ENCODE measurements around the gene DOCK9. TPM values are rescaled to one million over a fixed set of nuclear protein-coding genes. Genes with fewer than 3 reads are reported as not detected.

Gene DOCK9
- total and polyA plus RNA-seq, 8 donors: 98.3 to 158 (median 109) TPM

DNA sequence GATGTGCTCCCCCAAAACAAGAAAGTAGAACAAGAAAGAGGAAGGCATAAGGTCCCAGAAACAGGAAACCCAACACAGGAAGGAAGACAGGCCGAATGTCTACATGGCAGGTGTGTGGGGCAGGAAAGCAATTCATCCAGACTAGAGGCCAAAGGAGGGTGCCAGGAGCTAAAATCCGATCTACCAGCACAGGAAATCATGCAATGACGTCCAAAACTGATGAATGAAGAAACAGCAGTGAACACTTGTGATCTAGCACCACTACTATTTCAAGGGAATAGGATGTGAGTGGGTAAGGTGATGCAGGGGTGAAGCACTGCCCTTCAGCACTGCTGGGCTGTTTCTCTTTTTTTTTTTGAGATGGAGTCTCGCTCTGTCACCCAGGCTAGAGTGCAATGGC is 59.1 kb downstream of the DOCK9 start:
- no peak for ATAC-seq

GRCh38 chr13:98917116-98917515 is 60.7 kb downstream of the DOCK9 start:
- Histone ChIP-seq H3K36me3 (peaks cover 0 to 12% of the 10 kb centered on the region in 2 donors), H3K4me3 (no peak overlapping the region), H3K9me3 (no peaks in the 10 kb centered on the region), H3K27me3 (no peaks in the 10 kb centered on the region), H3K27ac (no peak overlapping the region), H3K4me1 (peaks cover 6 to 13% of the 10 kb centered on the region in 2 donors)
- DNase-seq (no peak), ATAC-seq (no peak)
- intact Hi-C loops (cut with DNase I): no loop called here
- TF ChIP-seq, protein P1, sequence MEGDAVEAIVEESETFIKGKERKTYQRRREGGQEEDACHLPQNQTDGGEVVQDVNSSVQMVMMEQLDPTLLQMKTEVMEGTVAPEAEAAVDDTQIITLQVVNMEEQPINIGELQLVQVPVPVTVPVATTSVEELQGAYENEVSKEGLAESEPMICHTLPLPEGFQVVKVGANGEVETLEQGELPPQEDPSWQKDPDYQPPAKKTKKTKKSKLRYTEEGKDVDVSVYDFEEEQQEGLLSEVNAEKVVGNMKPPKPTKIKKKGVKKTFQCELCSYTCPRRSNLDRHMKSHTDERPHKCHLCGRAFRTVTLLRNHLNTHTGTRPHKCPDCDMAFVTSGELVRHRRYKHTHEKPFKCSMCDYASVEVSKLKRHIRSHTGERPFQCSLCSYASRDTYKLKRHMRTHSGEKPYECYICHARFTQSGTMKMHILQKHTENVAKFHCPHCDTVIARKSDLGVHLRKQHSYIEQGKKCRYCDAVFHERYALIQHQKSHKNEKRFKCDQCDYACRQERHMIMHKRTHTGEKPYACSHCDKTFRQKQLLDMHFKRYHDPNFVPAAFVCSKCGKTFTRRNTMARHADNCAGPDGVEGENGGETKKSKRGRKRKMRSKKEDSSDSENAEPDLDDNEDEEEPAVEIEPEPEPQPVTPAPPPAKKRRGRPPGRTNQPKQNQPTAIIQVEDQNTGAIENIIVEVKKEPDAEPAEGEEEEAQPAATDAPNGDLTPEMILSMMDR (IDR thresholded peaks at IDR 0.05): no peak

More for the DNA sequence above, 59.1 kb downstream of the DOCK9 start:
- H3K27ac ChIP-seq: peak overlapping the region in 1 of 2 donors; percentile 14
- no peaks in the 10 kb centered on the region for H3K27me3 ChIP-seq
- peaks cover 6 to 13% of the 10 kb centered on the region in 2 donors for H3K4me1 ChIP-seq
- H3K9me3 ChIP-seq: no peaks in the 10 kb centered on the region
- peaks cover 0 to 19% of the 10 kb centered on the region in 2 donors for H3K36me3 ChIP-seq
- TF ChIP-seq, protein P1 (IDR thresholded peaks at IDR 0.05): no peak
- intact Hi-C loops (cut with DNase I): no loop called here
- no peak overlapping the region for H3K4me3 ChIP-seq
- no peak for DNase-seq

DNA sequence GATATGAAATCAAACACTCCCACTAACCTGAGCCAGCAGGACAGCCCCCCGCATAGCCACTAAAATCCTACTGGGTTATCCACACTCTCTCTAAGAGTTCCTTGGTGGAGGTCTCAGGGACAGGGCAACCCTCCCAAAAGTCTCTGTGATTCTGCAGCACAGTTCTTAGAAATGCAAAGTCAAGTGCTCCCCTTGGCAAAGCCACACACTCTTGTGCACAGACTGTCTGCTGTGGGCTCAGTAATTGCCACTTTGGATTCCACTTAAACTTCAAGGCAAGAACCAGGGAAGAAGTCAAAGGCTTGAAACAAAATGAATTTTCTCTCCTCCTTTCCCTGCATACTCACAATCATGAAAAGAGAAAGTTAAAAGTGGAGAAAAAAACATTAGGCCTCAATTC is 61.5 kb downstream of the DOCK9 start:
- Histone ChIP-seq H3K4me3 (no peak overlapping the region), H3K36me3 (peaks cover 0 to 5% of the 10 kb centered on the region in 2 donors), H3K27ac (no peak overlapping the region), H3K4me1 (peaks cover 6 to 13% of the 10 kb centered on the region in 2 donors), H3K27me3 (no peaks in the 10 kb centered on the region), H3K9me3 (no peaks in the 10 kb centered on the region)
- intact Hi-C loops (cut with DNase I): no loop called here
- ATAC-seq (peak; percentile 86), DNase-seq (no peak)
- TF ChIP-seq, protein P1 (IDR thresholded peaks at IDR 0.05): no peak

- peaks cover 6 to 13% of the 10 kb centered on the region in 2 donors for H3K4me1 ChIP-seq
- intact Hi-C loops (cut with DNase I): no loop called here
- ATAC-seq (peak; percentile 60), DNase-seq (no peak)
- H3K4me3 ChIP-seq: no peak overlapping the region
- peaks cover 0 to under 1% of the 10 kb centered on the region in 2 donors for H3K36me3 ChIP-seq
- H3K27me3 ChIP-seq: no peaks in the 10 kb centered on the region
- TF ChIP-seq, protein P1 (IDR thresholded peaks at IDR 0.05): no peak
- H3K27ac ChIP-seq: peak overlapping the region in 1 of 2 donors; percentile 19
- H3K9me3 ChIP-seq: no peaks in the 10 kb centered on the region
Observed at GRCh38 chr13:98915981-98916380, 61.9 kb downstream of the DOCK9 start.

DNA sequence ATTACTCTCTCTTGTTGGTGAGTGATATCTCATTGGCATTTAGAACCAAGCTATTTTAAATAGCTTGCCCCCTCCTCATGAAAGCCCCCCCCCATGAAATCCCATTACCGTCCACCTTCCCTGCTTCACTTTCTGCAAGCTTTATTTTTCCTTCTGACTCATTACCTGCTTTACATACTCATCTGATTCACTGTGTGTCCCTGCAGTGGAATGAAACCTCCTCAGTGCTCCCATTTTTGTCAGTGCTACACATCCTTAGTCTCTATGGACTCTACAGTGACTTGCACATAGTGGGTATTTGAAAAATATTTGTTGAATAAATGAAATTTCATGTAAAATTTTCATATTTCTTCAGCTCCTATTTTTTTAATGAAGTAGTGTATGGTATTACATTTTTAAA is 62.3 kb downstream of the DOCK9 start:
- H3K27me3 ChIP-seq: no peaks in the 10 kb centered on the region
- peak overlapping the region in 1 of 2 donors; percentile 19 for H3K27ac ChIP-seq
- intact Hi-C loops (cut with DNase I): no loop called here
- H3K9me3 ChIP-seq: no peaks in the 10 kb centered on the region
- DNase-seq (no peak), ATAC-seq (no peak)
- TF ChIP-seq, protein P1 (IDR thresholded peaks at IDR 0.05): no peak
- H3K4me1 ChIP-seq: peaks cover 6 to 13% of the 10 kb centered on the region in 2 donors
- H3K4me3 ChIP-seq: no peak overlapping the region
- H3K36me3 ChIP-seq: no peaks in the 10 kb centered on the region
